Fibroblast of skin of right biceps (primary cell): ENCODE measurements around the gene GPC1.

Experiments
- DNase-seq: peaks from one replicate; pipeline ENCODE4 v3.0.0-alpha.2; 2013

Gene GPC1

DNA sequence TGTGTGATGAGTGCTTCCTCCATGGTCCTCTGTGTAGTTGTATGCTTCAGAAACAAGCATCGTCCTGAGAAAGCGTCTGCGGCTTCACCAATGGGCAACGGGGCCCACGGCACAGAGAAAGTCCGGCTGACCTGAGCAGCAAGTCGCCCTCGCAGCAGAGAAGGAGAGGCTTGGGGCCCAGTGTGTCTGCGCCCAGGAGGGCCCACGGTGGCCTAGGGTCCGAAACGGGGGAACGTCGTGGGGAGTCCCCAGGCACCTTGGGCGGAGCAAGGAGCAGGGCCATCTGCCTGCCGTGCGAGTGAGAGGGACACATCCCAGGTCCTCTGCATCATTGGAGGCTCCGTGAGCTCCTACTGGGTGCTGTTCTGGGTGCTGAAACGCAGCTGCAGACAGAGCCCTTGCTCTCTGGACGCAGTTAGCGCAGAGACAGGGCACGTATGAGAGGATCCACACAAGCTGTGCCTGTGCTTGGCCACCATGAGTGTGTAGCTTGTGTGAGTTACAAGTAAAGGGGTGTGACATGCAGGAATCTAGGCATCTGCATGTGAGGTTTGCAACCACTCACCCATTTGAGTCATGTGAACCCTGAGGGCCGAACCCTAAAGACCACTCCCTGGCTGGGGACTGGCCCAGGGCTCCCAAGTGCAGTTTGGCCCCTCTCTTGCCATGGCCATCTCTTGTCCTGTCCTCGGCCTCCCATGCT is 10.6 kb downstream of the GPC1 start:
- DNase-seq, result no peak

- DNase-seq, result no peak
Measured at GRCh38 chr2:240446664-240447175, 11.3 kb downstream of the GPC1 start.

DNA sequence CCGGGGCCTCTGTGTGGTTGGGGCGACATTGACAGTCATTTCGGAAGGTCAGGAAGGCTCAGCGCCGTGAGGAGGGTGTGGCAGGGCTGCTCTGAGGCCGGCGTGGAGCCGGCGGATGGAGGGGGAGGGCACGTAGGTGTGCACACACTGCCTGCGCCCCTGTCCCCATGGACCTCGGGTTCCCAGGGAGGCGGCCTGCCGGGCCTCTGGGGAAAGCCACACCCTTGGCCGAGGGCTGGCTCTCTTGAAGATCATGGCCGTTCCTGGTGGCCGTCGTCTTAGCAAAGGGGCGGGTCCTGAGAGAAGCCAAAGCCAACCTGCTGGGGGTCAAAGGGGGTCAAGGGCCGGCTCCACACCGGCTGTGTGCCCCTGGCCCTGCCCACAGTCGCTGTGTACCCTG is 11.9 kb downstream of the GPC1 start:
- DNase-seq, result no peak

DNA sequence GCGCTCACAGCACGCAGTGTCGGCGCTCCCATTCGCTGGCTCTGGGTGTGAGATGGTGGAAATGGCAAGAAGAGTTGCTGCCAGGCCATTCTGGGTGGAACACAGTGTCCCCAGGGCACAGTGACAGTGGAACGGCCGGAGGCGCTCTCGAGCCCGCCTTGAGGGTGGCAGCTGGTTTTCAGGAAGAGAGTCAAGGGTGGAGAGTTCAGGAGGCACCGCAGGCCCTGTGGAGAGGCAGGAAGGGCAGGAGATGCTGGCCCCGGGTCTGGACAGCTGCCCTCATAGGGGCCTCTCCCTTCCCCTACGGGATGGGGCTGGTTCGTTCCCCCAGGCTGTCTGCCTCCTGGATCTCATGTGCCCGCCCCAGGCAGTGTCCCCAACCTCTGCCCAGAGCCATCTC is 12.5 kb downstream of the GPC1 start:
- no peak for DNase-seq

DNA sequence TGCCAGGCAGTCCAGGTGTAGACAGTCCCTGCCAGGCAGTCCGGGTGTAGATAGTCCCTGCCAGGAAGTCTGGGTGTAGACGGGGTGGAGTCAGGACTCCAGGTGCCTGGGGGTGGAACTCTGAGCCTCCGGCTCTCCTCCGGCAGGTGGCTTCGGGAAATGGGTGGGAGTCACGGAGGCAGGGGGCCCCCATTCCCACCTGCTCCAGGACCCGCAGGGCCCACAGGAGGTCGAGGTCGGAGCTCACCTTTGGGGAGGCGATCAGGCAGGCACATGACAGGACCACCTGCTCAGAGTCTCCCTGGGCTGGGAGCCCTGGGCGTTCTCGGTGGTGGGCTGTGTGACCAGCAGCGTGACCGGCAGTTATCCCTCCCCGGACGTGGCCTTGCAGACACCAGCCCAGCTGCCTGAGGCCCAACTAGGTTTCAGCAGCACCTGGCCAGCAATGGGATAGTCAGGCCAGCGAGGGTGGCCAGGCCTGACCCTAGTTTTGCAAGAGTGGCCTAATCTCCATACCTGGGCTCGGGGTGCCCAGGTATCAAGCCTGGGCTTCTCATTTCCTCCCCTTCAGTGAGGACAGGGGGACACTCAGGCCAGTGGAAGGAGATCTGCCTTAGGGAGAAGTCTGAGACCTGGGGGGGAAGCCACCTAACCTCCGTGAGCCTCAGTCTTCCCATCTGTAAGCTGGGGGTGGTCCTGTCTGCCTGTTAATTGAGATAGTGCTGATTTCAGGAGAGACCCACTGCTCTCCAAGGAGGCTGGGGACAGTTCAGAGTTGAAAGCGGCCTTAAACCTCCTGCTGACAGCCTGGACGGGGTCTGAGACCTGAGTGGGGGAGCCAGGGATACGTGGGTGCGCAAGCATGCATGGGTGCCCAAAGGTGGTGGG is 13.2 kb downstream of the GPC1 start:
- no peak for DNase-seq

DNA sequence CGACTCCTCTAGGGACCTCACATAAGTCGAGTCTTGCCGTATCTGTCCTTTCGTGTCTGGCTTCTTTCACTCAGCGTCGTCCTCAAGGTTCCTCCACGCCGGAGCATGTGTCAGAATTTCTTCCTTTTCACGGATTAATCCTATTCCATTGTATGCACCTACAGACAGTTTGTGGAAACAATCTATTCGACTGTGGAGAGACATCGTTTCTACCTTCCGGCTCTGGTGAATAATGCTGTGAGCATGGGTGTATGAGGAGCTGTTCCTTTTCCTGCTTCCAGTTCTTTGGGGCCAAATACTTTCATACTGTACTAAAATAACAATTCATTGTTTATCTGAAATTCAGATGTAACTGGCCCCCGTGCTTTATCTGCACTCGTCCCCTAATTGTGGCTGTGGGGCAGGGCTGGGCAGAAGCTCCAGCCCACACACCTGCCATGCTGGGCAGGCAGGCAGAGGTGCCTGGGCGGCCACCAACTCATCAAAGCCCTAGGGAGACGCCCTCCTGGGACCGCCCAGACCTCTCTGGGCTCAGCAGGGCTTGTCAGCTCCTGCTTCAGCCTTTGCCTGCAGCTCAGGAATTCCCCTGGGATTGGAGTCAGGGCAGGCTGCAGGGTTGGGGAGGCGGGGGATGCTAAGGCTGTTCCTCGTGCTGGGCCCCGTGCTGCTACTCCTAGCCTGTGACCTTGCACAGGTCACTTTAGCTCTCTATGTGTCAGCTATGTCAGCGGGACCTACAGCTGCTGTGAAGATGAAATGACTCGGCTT is 14.5 kb downstream of the GPC1 start:
- DNase-seq, result peak; percentile 13

GRCh38 chr2:240450532-240451107 is 15.2 kb downstream of the GPC1 start:
- DNase-seq, result no peak

GRCh38 chr2:240451108-240451611 is 15.7 kb downstream of the GPC1 start:
- no peak for DNase-seq

- no peak for DNase-seq
Measured at GRCh38 chr2:240451791-240452461, 16.5 kb downstream of the GPC1 start.

DNA sequence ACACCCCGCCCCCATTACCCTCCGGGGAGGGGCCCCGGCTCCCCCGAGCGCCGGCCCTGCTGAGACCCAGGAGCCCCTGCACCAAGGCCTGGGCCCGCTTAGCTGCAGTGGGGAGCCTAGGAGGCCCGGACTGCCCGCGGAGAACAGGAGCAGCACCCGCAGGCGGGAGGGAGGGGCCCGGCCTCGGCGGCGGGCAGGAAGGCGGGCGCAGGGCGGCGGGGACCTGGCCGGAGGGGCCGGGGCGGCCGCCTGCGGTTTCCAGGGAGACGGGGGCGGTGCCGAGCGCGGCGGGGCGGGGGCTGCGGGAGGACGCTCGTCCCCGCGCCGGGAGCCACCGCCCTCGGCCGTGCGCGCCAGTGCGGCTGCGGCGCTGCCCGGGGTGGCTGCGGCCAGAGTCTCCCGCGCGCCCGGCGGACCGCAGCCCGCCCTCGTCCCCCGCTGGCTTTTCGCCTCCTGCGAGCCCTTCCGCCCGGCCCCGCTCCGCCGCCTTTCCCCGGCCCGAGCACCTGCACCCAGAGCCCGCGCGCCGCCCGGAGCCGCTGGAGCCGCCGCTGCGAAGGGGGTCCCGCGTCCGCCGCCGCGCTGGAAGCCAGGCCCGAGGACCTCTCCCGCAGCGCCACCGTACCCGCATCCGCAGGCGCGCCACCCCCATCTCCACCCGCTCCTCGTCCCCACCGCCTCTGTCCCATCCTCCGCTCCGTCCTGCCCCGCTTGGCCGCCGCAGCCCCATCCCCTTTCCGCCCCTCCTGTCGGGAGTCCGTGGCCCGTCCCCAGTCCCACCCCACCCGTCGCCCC is 17.2 kb downstream of the GPC1 start:
- peak; percentile 18 for DNase-seq

DNA sequence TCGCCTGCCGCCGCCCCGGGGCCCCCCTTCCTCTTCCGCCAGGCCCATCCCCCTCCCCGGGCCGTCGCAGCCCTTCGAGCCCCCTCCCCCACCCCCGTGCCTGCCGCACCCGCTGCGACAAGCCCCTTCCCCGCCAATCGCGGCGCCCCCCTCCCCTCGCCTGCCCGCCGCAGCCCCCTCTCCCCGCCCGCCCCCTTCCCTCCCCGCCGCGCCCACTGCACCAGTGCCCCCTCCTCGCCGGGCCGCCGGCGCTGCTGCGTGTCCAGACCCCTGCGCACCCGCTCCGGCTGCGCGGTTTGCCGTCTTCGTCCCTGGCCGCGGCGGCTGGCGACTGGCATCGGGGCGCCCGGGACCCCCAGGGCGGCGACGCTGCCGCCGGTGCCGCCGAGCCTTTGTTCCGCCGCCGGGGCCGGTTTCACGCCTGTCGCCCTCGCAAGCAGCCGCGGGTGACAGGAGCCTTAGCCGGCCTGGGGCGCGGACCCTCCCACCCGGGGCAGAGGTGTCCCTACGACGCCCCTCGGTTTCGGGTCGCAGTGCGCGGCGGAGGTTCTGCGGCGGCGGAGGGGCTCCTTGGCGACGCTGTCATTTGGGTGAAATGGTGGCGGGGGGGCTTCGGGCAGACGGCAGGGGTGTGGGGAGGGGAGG is 18.1 kb downstream of the GPC1 start:
- DNase-seq, result no peak

GRCh38 chr2:240454106-240454901 is 18.8 kb downstream of the GPC1 start:
- no peak for DNase-seq

- DNase-seq, result no peak
Measured at GRCh38 chr2:240455272-240455646, 19.8 kb downstream of the GPC1 start.

DNA sequence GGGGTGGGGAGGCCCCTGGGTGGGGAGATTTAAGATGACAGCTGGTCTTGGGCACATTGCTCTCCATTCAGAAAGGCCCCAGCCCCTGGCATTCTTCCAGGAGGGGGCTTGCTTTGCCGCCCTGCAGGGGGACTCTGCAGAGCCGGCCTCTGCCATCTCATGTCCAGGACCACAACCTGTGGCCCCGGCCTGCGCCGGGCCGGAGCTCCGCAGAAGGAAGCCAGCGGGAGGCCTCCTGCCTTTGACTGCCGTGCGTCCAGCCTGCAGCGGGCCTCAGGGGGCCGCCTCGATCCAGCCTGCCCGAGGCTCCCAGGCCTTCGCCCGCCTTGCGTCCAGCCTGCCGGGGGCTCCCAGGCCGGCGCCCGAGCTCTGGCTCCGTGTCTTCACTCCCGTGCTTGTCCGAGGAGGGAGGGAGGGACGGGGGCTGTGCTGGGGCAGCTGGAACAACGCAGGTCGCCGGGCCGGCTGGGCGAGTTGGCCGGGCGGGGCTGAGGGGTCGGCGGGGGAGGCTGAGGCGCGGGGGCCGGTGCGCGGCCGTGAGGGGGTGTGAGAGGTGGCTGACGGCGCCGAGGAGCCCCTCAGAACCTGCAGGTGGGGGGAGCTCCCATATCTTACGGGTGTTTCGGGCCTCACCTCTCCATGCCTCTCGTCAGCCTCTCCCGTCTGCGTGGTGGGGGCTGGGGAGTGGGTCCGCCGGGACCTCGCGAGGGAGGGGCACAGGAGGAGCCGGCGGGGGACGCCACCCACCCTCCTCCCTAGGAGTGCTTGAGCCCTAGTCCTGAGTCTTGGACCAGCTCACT is 20.4 kb downstream of the GPC1 start:
- no peak for DNase-seq

DNA sequence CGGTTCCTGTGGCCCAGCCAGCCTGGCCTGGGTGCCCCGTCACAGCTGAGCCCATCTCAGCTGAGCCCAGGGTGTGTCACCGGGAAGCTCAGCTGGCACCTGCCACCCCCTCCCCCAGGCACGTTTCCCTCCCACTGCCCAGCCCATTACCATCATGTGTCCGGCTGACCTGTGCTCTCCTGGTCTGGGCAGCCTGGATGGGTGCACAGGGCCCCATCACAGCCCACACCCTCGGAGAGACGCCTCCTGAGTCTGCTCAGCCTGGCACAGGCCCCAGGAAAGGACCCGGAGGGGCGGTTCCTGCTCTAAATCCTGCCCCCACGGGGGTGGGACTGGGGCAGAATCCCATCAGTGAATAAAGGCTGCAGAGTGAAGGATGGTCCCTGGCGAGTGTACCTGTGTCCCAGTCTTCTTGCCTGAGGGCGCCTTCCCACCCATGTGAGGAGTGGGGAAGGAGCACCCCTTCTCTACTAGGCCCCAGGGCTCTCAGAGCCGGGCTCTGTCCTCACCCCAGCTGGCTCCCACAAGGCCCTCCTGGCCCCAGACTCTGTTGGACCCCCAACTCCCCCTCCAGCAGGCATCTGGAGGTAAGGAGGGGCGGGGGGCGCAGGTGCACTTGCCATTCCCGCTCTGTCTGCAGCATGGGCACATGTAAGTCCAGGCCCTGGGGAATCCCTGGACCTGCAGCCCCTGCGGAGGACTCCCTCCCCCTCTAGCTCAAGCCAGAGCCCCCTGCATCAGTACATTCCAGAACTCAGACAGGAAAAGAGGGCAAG is 21.2 kb downstream of the GPC1 start:
- DNase-seq, result no peak

GRCh38 chr2:240457223-240458043 is 22.0 kb downstream of the GPC1 start:
- DNase-seq, result no peak
